HG03558 (cell line): Measurements from ENCODE around the gene ARHGAP31.
"Not testable (repeated sequence)": the region's sequence is repeated elsewhere in the genome, so short reads cannot be mapped to it uniquely, and the experiment has no call there.

ENCODE experiments used
- ATAC-seq: cut with Tn5 transposase; IDR thresholded peaks from one replicate; pipeline ENCODE4 v1.9.1; 2021; ENCODE audit warnings: moderate number of reproducible peaks; ENCODE audit not compliant: unreplicated experiment; ENCODE audit errors: extremely low read depth

Gene ARHGAP31

GRCh38 chr3:119293871-119294695 is at the start of gene ARHGAP31:
ARHGAP31 (plus strand) TSS chr3:119294383; CDS start chr3:119294905, 522 bp downstream.
- ATAC-seq, result peak; percentile 47

- no peak for ATAC-seq
These were observed 48.4 kb upstream of the ARHGAP31 start for GRCh38 chr3:119245778-119246177.

GRCh38 chr3:119255214-119255613 is 39.0 kb upstream of the ARHGAP31 start:
- ATAC-seq, result no peak

- no peak for ATAC-seq
These were observed 37.1 kb upstream of the ARHGAP31 start for GRCh38 chr3:119257111-119257510.

- no peak for ATAC-seq
These were observed 36.4 kb upstream of the ARHGAP31 start for GRCh38 chr3:119257654-119258410.

- ATAC-seq, result peak; percentile 87
These were observed 35.3 kb upstream of the ARHGAP31 start for GRCh38 chr3:119258915-119259314.

GRCh38 chr3:119259821-119260220 is 34.4 kb upstream of the ARHGAP31 start:
- no peak for ATAC-seq

GRCh38 chr3:119261055-119261454 is 33.1 kb upstream of the ARHGAP31 start:
- no peak for ATAC-seq

GRCh38 chr3:119270212-119270611 is 24.0 kb upstream of the ARHGAP31 start:
- not testable (repeated sequence) for ATAC-seq

GRCh38 chr3:119276680-119277079 is 17.5 kb upstream of the ARHGAP31 start:
- ATAC-seq, result no peak

- no peak for ATAC-seq
These were observed 15.1 kb upstream of the ARHGAP31 start for GRCh38 chr3:119279101-119279554.

GRCh38 chr3:119279584-119280243 is 14.5 kb upstream of the ARHGAP31 start:
- ATAC-seq, result no peak

GRCh38 chr3:119288669-119289403 is 5.3 kb upstream of the ARHGAP31 start:
- no peak for ATAC-seq

GRCh38 chr3:119289404-119289770 is 4.8 kb upstream of the ARHGAP31 start:
- no peak for ATAC-seq

- no peak for ATAC-seq
These were observed 3.6 kb upstream of the ARHGAP31 start for GRCh38 chr3:119290613-119291012.

- no peak for ATAC-seq
These were observed 3.0 kb upstream of the ARHGAP31 start for GRCh38 chr3:119291062-119291700.

GRCh38 chr3:119292666-119293065 is 1.5 kb upstream of the ARHGAP31 start:
- no peak for ATAC-seq

- no peak for ATAC-seq
These were observed 895 bp upstream of the ARHGAP31 start for GRCh38 chr3:119293105-119293870.
